Uterus (tissue), 4 donors: ENCODE data around the gene HECW1. TPM values are rescaled to one million over a fixed set of nuclear protein-coding genes. Genes with fewer than 3 reads are reported as not detected.

ENCODE experiments used
- DNase-seq, 2 donors: peaks; one replicate each; pipeline ENCODE4 v3.0.0-alpha.2; 2019 to 2020
- H3K27ac ChIP-seq, 2 donors: fragments of 200-600 bp; sonication (generic); 1 replicate in 1 of 2; 2 replicates in 1 of 2; pipeline ENCODE4 v1.5.1; 2016 to 2018
- H3K27me3 ChIP-seq, 2 donors: fragments of 200-600 bp; sonication (generic); one replicate each; pipeline ENCODE4 v1.5.1; 2018 to 2019; ENCODE audit warnings: control low read depth in 1 of 2
- H3K36me3 ChIP-seq, 2 donors: fragments of 200-600 bp; sonication (generic); one replicate each; pipeline ENCODE4 v1.5.1; 2019; ENCODE audit warnings: control low read depth in 1 of 2
- H3K4me1 ChIP-seq, 2 donors: fragments of 200-600 bp; sonication (generic); one replicate each; pipeline ENCODE4 v1.5.1; 2018 to 2019; ENCODE audit warnings: control low read depth in 1 of 2
- H3K4me3 ChIP-seq, 2 donors: fragments of 200-600 bp; sonication (generic); 1 replicate in 1 of 2; 2 replicates in 1 of 2; pipeline ENCODE4 v1.5.1; 2018 to 2019; ENCODE audit warnings: mild to moderate bottlenecking in 1 of 2
- H3K9me3 ChIP-seq, 2 donors: fragments of 200-600 bp; sonication (generic); one replicate each; pipeline ENCODE4 v1.5.1; 2019; ENCODE audit warnings: control low read depth in 1 of 2
- POLR2A ChIP-seq, 2 donors: fragments of 450-650 bp; IDR thresholded peaks; one replicate each; pipeline ENCODE4 v1.6.1; 2016; ENCODE audit warnings: antibody characterized with exemption in 2 of 2, mild to moderate bottlenecking in 1 of 2, moderate library complexity in 1 of 2
- intact Hi-C: fragments of 100-400 bp; cut with DNase I; formaldehyde crosslinking; loops from one replicate; pipeline ENCODE4 v1.15.1; 2023; ENCODE audit warnings: low total_unique reads
- total RNA-seq, 4 donors: library from RNA; depleted of rRNA in 3 of 4; stranded (reverse); fragments of >200 nt in 3 of 4; gene quantifications; one replicate each; pipeline versions ENCODE4 v1.1.0 to v1.2.4, GENCODE V29; 2014 to 2023
- TF ChIP-seq, protein P1 (sequence below), 4 experiments: fragments of 200-600 bp in 2 of 4; fragments of 450-650 bp in 2 of 4; sonication (generic) in 2 of 4; IDR thresholded peaks; one replicate each; pipeline ENCODE4 v1.5.1; 2016 to 2019; ENCODE audit warnings: antibody characterized with exemption in 4 of 4, mild to moderate bottlenecking in 2 of 4, moderate library complexity in 1 of 4
- donor health status: DM: yes; HTN: yes; CAD: no.

Gene HECW1
- total RNA-seq, 4 donors from 2014 or later = 0.28 TPM; not detected in 3

DNA sequence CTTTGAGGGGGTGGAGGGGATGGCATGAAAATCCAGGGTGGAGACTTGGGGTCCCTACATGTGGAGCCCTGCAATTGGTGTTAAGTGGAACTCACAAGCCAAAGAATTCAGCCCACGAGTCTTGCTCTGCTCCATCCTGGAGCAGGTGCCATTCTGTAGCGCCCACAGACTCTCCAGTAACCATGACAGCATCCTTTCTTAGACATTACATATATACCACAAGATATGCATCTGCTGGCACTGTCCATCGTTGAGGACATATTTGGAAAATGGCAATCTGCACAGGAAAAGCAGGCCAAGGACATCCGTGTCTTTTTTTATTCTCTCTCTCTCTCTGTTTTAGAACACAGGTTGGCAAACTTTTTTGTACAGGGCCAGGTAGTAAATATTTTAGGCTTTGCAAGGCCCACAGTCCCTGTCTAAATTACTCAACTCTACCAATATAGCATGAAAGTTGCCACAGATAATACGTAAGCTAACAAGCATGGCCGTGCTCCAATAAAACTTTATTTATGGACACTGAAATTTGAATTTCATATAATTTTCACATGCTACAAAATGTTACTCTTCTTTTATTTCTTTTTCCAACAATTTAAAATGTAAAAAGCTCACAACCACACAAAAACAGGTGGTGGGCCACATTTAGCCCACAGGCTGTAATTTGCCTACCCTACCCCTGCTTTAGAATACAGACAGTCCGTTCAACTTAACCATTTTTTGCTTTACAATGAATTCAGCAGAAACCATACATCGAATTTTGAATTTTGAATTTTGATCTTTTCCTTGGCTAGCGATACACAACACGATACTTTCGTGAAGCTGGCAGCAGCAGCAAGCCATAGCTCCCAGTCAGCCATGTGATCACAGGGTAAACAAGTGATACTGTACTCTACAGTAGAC, 329.0 kb downstream of the HECW1 start:
- Histone ChIP-seq H3K36me3 (no peaks in the 10 kb centered on the region), H3K27me3 (no peaks in the 10 kb centered on the region), H3K4me3 (no peak overlapping the region), H3K4me1 (no peaks in the 10 kb centered on the region), H3K27ac (no peak overlapping the region), H3K9me3 (no peaks in the 10 kb centered on the region)
- intact Hi-C loops = no loop called here
- TF ChIP-seq POLR2A (IDR thresholded peaks at IDR 0.05) = no peak
- TF ChIP-seq, protein P1, sequence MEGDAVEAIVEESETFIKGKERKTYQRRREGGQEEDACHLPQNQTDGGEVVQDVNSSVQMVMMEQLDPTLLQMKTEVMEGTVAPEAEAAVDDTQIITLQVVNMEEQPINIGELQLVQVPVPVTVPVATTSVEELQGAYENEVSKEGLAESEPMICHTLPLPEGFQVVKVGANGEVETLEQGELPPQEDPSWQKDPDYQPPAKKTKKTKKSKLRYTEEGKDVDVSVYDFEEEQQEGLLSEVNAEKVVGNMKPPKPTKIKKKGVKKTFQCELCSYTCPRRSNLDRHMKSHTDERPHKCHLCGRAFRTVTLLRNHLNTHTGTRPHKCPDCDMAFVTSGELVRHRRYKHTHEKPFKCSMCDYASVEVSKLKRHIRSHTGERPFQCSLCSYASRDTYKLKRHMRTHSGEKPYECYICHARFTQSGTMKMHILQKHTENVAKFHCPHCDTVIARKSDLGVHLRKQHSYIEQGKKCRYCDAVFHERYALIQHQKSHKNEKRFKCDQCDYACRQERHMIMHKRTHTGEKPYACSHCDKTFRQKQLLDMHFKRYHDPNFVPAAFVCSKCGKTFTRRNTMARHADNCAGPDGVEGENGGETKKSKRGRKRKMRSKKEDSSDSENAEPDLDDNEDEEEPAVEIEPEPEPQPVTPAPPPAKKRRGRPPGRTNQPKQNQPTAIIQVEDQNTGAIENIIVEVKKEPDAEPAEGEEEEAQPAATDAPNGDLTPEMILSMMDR (IDR thresholded peaks at IDR 0.05) = no peak
- no peak for DNase-seq

DNA sequence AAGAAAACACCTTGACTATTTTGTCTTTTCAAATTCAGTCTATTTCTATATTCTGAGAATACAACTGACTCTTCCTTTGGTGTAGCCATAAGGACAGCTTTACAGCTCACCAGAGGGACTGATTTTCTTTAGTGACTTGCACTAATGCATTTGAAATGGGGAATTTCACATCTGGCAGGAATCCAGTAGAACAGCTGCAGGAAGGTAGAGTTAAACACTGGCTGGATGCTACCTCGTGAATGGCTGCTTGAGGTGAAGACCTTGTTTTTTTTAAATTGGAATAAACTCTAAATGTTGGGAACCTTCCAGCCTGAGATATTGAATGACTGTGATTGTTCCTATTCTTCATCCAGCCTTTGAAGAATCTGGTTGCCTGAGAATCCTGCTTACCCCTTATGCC, 330.9 kb downstream of the HECW1 start:
- intact Hi-C loops = no loop called here
- no peaks in the 10 kb centered on the region for H3K36me3 ChIP-seq
- TF ChIP-seq, protein P1 (IDR thresholded peaks at IDR 0.05) = no peak
- no peak overlapping the region for H3K4me3 ChIP-seq
- no peaks in the 10 kb centered on the region for H3K4me1 ChIP-seq
- no peak overlapping the region for H3K27ac ChIP-seq
- no peaks in the 10 kb centered on the region for H3K27me3 ChIP-seq
- no peaks in the 10 kb centered on the region for H3K9me3 ChIP-seq
- no peak for DNase-seq

DNA sequence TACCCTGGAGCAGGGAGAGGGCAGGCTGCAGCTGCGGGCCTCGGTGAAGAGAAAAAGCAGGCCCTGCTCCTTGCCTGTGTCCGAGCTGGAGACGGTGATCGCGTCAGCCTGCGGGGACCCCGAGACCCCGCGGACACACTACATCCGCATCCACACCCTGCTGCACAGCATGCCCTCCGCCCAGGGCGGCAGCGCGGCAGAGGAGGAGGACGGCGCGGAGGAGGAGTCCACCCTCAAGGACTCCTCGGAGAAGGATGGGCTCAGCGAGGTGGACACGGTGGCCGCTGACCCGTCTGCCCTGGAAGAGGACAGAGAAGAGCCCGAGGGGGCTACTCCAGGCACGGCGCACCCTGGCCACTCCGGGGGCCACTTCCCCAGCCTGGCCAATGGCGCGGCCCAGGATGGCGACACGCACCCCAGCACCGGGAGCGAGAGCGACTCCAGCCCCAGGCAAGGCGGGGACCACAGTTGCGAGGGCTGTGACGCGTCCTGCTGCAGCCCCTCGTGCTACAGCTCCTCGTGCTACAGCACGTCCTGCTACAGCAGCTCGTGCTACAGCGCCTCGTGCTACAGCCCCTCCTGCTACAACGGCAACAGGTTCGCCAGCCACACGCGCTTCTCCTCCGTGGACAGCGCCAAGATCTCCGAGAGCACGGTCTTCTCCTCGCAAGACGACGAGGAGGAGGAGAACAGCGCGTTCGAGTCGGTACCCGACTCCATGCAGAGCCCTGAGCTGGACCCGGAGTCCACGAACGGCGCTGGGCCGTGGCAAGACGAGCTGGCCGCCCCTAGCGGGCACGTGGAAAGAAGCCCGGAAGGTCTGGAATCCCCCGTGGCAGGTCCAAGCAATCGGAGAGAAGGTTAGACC, 332.5 kb downstream of the HECW1 start:
- Histone ChIP-seq H3K4me3 (no peak overlapping the region), H3K36me3 (no peaks in the 10 kb centered on the region), H3K9me3 (no peaks in the 10 kb centered on the region), H3K27me3 (no peaks in the 10 kb centered on the region), H3K4me1 (no peaks in the 10 kb centered on the region), H3K27ac (no peak overlapping the region)
- intact Hi-C loops = no loop called here
- no peak for TF ChIP-seq POLR2A (IDR thresholded peaks at IDR 0.05)
- TF ChIP-seq, protein P1 (IDR thresholded peaks at IDR 0.05) = no peak
- DNase-seq = no peak

DNA sequence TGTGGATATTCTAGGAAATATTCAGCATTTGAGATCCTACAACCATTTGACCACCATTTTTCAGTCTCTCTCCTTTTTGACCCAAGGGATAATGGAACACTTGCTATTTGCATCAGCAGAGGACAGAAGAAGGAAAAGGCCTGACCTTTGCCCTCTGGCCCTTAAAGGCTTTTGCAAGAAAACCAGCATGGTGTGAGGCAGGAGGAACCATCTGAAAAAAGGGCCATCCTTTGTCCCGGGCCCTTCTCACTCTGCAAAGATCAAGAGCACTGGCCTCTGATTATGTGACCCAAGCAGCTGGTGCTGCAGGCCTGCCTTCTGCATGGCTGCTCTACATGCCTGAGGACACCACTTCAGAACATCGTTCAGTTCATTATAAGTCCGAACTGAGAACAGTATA, 337.1 kb downstream of the HECW1 start:
- intact Hi-C loops = no loop called here
- no peaks in the 10 kb centered on the region for H3K4me1 ChIP-seq
- no peak for TF ChIP-seq POLR2A (IDR thresholded peaks at IDR 0.05)
- TF ChIP-seq, protein P1 (IDR thresholded peaks at IDR 0.05) = no peak
- no peak overlapping the region for H3K4me3 ChIP-seq
- no peaks in the 10 kb centered on the region for H3K27me3 ChIP-seq
- no peak overlapping the region for H3K27ac ChIP-seq
- H3K36me3 ChIP-seq = no peaks in the 10 kb centered on the region
- no peak for DNase-seq
- H3K9me3 ChIP-seq = no peaks in the 10 kb centered on the region

DNA sequence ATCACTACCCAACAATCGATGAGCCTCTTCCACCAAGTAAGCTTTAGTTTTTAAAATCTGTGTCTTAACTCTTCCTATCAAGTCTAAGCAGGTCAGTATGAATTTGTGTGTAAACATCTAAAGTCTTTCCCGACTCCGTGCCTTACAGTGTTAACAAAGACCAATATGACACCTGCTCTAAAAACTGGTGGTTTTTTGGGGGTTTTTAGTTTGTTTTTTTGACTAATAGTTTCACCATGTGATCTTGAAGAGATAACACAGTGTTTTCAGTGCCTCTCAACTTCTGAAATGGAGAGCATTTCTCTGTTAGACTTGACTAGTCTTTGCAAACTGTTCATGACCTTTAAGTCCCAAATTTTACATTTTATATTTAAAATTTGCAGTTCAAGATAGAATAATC, 338.4 kb downstream of the HECW1 start:
- intact Hi-C loops = no loop called here
- H3K4me1 ChIP-seq = no peaks in the 10 kb centered on the region
- no peaks in the 10 kb centered on the region for H3K9me3 ChIP-seq
- no peaks in the 10 kb centered on the region for H3K27me3 ChIP-seq
- no peak overlapping the region for H3K27ac ChIP-seq
- no peaks in the 10 kb centered on the region for H3K36me3 ChIP-seq
- DNase-seq = no peak
- H3K4me3 ChIP-seq = no peak overlapping the region
- no peak for TF ChIP-seq POLR2A (IDR thresholded peaks at IDR 0.05)
- TF ChIP-seq, protein P1 (IDR thresholded peaks at IDR 0.05) = no peak
